Measurements from ENCODE around the gene CBR1. TPM values are rescaled to one million over a fixed set of nuclear protein-coding genes. Genes with fewer than 3 reads are reported as not detected.
A peak's percentile ranks its signal among the peaks of the same experiment; 100 is the strongest.

Gene CBR1
- total and polyA plus RNA-seq, 2 of the 8 experiments (the other 6 are each of a cell fraction or from before 2014, with no cell fraction given), result 1.8 to 207 TPM

DNA sequence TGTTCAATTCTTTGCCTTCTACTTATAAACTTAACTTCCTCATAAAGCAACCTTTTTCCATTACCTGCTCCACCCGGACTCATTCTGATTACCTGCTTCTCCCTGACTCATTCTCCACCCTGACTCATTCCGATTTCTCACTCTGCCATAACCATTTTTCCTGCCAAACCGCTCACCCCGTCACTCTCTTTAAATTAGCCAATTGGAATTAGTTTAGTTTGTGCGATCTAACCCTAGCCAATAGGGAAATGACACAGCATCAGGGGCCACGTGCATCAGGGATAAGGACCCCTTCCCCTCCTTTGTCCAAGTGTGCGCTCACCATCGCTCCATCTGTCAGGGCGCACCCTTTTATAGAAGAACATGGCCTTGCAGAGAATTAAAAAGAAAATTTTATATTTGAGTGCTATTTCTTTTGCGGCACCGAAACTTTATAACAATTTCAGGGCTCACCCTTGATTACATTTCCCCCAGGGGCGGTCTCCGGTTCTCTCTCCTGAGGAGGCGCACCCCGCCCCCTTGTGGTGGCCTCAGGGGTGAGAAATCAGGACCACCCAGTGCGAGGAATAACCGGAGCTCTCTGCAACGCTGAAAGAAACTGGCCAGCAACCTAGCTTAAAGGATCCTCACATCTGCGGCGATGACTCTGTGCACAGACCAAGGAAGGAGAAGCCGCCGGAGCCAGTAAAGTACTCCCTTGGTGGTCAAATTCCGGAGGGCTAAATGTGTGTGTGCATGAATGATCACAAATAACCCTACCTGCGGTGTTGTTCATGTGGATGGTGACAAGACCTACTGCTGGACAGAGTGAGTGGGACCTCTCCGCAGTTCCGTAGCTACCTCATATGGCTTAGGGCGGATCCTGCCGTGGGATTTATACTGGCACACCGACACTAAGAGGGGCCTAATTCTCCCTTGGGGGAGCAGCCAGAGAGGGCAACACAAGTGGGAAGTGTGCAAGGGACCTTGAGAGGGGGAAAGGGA lies 34.8 kb downstream of the CBR1 start (continued):
- TF ChIP-seq, protein P1, sequence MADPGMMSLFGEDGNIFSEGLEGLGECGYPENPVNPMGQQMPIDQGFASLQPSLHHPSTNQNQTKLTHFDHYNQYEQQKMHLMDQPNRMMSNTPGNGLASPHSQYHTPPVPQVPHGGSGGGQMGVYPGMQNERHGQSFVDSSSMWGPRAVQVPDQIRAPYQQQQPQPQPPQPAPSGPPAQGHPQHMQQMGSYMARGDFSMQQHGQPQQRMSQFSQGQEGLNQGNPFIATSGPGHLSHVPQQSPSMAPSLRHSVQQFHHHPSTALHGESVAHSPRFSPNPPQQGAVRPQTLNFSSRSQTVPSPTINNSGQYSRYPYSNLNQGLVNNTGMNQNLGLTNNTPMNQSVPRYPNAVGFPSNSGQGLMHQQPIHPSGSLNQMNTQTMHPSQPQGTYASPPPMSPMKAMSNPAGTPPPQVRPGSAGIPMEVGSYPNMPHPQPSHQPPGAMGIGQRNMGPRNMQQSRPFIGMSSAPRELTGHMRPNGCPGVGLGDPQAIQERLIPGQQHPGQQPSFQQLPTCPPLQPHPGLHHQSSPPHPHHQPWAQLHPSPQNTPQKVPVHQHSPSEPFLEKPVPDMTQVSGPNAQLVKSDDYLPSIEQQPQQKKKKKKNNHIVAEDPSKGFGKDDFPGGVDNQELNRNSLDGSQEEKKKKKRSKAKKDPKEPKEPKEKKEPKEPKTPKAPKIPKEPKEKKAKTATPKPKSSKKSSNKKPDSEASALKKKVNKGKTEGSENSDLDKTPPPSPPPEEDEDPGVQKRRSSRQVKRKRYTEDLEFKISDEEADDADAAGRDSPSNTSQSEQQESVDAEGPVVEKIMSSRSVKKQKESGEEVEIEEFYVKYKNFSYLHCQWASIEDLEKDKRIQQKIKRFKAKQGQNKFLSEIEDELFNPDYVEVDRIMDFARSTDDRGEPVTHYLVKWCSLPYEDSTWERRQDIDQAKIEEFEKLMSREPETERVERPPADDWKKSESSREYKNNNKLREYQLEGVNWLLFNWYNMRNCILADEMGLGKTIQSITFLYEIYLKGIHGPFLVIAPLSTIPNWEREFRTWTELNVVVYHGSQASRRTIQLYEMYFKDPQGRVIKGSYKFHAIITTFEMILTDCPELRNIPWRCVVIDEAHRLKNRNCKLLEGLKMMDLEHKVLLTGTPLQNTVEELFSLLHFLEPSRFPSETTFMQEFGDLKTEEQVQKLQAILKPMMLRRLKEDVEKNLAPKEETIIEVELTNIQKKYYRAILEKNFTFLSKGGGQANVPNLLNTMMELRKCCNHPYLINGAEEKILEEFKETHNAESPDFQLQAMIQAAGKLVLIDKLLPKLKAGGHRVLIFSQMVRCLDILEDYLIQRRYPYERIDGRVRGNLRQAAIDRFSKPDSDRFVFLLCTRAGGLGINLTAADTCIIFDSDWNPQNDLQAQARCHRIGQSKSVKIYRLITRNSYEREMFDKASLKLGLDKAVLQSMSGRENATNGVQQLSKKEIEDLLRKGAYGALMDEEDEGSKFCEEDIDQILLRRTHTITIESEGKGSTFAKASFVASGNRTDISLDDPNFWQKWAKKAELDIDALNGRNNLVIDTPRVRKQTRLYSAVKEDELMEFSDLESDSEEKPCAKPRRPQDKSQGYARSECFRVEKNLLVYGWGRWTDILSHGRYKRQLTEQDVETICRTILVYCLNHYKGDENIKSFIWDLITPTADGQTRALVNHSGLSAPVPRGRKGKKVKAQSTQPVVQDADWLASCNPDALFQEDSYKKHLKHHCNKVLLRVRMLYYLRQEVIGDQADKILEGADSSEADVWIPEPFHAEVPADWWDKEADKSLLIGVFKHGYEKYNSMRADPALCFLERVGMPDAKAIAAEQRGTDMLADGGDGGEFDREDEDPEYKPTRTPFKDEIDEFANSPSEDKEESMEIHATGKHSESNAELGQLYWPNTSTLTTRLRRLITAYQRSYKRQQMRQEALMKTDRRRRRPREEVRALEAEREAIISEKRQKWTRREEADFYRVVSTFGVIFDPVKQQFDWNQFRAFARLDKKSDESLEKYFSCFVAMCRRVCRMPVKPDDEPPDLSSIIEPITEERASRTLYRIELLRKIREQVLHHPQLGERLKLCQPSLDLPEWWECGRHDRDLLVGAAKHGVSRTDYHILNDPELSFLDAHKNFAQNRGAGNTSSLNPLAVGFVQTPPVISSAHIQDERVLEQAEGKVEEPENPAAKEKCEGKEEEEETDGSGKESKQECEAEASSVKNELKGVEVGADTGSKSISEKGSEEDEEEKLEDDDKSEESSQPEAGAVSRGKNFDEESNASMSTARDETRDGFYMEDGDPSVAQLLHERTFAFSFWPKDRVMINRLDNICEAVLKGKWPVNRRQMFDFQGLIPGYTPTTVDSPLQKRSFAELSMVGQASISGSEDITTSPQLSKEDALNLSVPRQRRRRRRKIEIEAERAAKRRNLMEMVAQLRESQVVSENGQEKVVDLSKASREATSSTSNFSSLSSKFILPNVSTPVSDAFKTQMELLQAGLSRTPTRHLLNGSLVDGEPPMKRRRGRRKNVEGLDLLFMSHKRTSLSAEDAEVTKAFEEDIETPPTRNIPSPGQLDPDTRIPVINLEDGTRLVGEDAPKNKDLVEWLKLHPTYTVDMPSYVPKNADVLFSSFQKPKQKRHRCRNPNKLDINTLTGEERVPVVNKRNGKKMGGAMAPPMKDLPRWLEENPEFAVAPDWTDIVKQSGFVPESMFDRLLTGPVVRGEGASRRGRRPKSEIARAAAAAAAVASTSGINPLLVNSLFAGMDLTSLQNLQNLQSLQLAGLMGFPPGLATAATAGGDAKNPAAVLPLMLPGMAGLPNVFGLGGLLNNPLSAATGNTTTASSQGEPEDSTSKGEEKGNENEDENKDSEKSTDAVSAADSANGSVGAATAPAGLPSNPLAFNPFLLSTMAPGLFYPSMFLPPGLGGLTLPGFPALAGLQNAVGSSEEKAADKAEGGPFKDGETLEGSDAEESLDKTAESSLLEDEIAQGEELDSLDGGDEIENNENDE (IDR thresholded peaks at IDR 0.05; ENCODE audit: insufficient replicate concordance, low read length), result no peak
- TF ChIP-seq TAF7 (optimal IDR thresholded peaks at IDR 0.05; ENCODE audit: borderline replicate concordance, low read depth, low read length) (no peak), KDM5A (IDR thresholded peaks at IDR 0.05; ENCODE audit: low read length) (no peak), BRCA1 (IDR thresholded peaks at IDR 0.05; ENCODE audit: low read depth, low read length) (no peak)
- TF ChIP-seq, protein P2, sequence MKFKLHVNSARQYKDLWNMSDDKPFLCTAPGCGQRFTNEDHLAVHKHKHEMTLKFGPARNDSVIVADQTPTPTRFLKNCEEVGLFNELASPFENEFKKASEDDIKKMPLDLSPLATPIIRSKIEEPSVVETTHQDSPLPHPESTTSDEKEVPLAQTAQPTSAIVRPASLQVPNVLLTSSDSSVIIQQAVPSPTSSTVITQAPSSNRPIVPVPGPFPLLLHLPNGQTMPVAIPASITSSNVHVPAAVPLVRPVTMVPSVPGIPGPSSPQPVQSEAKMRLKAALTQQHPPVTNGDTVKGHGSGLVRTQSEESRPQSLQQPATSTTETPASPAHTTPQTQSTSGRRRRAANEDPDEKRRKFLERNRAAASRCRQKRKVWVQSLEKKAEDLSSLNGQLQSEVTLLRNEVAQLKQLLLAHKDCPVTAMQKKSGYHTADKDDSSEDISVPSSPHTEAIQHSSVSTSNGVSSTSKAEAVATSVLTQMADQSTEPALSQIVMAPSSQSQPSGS (IDR thresholded peaks at IDR 0.05; ENCODE audit: low read length), result no peak; the same call in 1 of the 2 replicates
- TF ChIP-seq, protein P3, sequence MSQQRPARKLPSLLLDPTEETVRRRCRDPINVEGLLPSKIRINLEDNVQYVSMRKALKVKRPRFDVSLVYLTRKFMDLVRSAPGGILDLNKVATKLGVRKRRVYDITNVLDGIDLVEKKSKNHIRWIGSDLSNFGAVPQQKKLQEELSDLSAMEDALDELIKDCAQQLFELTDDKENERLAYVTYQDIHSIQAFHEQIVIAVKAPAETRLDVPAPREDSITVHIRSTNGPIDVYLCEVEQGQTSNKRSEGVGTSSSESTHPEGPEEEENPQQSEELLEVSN (IDR thresholded peaks at IDR 0.05), result peak; percentile 32

Measured in H1 (cell line).